ENCODE results near the gene ZBTB9.

The ZBTB9 gene

GRCh38 chr6:33412140-33413009, 42.0 kb upstream of the ZBTB9 start:
- H3K9ac ChIP-seq = no peak overlapping the region
- H3K4me1 ChIP-seq = peaks cover 74% of the 10 kb centered on the region
- no peak for TF ChIP-seq Cebpa-rat (IDR thresholded peaks at IDR 0.05)
- H3K27me3 ChIP-seq = no peaks in the 10 kb centered on the region
- H3K27ac ChIP-seq = no peak overlapping the region
- H3K36me3 ChIP-seq = peaks cover 51% of the 10 kb centered on the region
- peaks cover 52% of the 10 kb centered on the region for H4K20me1 ChIP-seq
- H3K4me2 ChIP-seq = peak overlapping the region; percentile 96
- peak overlapping the region; percentile 80; the same call in 1 of the 2 replicates for H3K4me3 ChIP-seq
- H3K9me3 ChIP-seq = no peaks in the 10 kb centered on the region

- Histone ChIP-seq H3K9me3 (no peaks in the 10 kb centered on the region), H3K27me3 (no peaks in the 10 kb centered on the region), H3K36me3 (peaks cover 42% of the 10 kb centered on the region), H3K9ac (no peak overlapping the region), H3K4me1 (peaks cover 77% of the 10 kb centered on the region), H3K4me2 (peak overlapping the region; percentile 98), H3K4me3 (no peak overlapping the region), H4K20me1 (peaks cover 53% of the 10 kb centered on the region), H3K27ac (peak overlapping the region; percentile 29; the same call in 1 of the 2 replicates)
- TF ChIP-seq Cebpa-rat (IDR thresholded peaks at IDR 0.05) = no peak
Measured at GRCh38 chr6:33413241-33414120, 40.9 kb upstream of the ZBTB9 start.

GRCh38 chr6:33414592-33415271, 39.6 kb upstream of the ZBTB9 start:
- H3K27me3 ChIP-seq = no peaks in the 10 kb centered on the region
- H3K4me2 ChIP-seq = peak overlapping the region; percentile 98
- 0 out of 2 replicates have a peak overlapping the region, but pooled peaks have one; percentile 6 for H3K4me3 ChIP-seq
- peak overlapping the region; percentile 29; the same call in 1 of the 2 replicates for H3K27ac ChIP-seq
- H3K9ac ChIP-seq = peak overlapping the region; percentile 7; the same call in 1 of the 2 replicates
- peaks cover 42% of the 10 kb centered on the region for H3K36me3 ChIP-seq
- peaks cover 81% of the 10 kb centered on the region for H3K4me1 ChIP-seq
- no peaks in the 10 kb centered on the region for H3K9me3 ChIP-seq
- TF ChIP-seq Cebpa-rat (IDR thresholded peaks at IDR 0.05) = no peak
- H4K20me1 ChIP-seq = peaks cover 53% of the 10 kb centered on the region

GRCh38 chr6:33415831-33416230, 38.5 kb upstream of the ZBTB9 start:
- Histone ChIP-seq H3K4me1 (peaks cover 80% of the 10 kb centered on the region), H3K36me3 (peaks cover 42% of the 10 kb centered on the region), H4K20me1 (peaks cover 53% of the 10 kb centered on the region), H3K27ac (no peak overlapping the region), H3K9ac (peak overlapping the region; percentile 81), H3K4me2 (peak overlapping the region; percentile 98), H3K27me3 (no peaks in the 10 kb centered on the region), H3K9me3 (no peaks in the 10 kb centered on the region), H3K4me3 (peak overlapping the region; percentile 81)
- no peak for TF ChIP-seq Cebpa-rat (IDR thresholded peaks at IDR 0.05)

GRCh38 chr6:33416386-33417127, 37.8 kb upstream of the ZBTB9 start:
- Histone ChIP-seq H3K9me3 (no peaks in the 10 kb centered on the region), H4K20me1 (peaks cover 49% of the 10 kb centered on the region), H3K36me3 (peaks cover 42% of the 10 kb centered on the region), H3K27ac (0 out of 2 replicates have a peak overlapping the region, but pooled peaks have one; percentile 71), H3K9ac (peak overlapping the region; percentile 81), H3K27me3 (no peaks in the 10 kb centered on the region; the same call in 1 of the 2 replicates), H3K4me3 (peak overlapping the region; percentile 81), H3K4me1 (peaks cover 79% of the 10 kb centered on the region), H3K4me2 (peak overlapping the region; percentile 98)
- no peak for TF ChIP-seq Cebpa-rat (IDR thresholded peaks at IDR 0.05)

- H3K36me3 ChIP-seq = peaks cover 39% of the 10 kb centered on the region
- H3K9ac ChIP-seq = peak overlapping the region; percentile 81
- TF ChIP-seq Cebpa-rat (IDR thresholded peaks at IDR 0.05) = no peak
- H3K27me3 ChIP-seq = peaks cover 3% of the 10 kb centered on the region; the same call in 1 of the 2 replicates
- peaks cover 72% of the 10 kb centered on the region for H3K4me1 ChIP-seq
- H3K9me3 ChIP-seq = no peaks in the 10 kb centered on the region
- peak overlapping the region; percentile 71 for H3K27ac ChIP-seq
- peak overlapping the region; percentile 98 for H3K4me2 ChIP-seq
- H3K4me3 ChIP-seq = peak overlapping the region; percentile 81
- H4K20me1 ChIP-seq = peaks cover 44% of the 10 kb centered on the region
Measured at GRCh38 chr6:33417128-33417902, 37.1 kb upstream of the ZBTB9 start.

GRCh38 chr6:33417903-33418689, 36.3 kb upstream of the ZBTB9 start, which contains the start of gene CUTA:
TSS of gene CUTA (minus strand) at chr6:33418107. CDS start at chr6:33418000, 107 bp downstream.
- Histone ChIP-seq H3K27me3 (peaks cover 4% of the 10 kb centered on the region; the same call in 1 of the 2 replicates), H3K4me2 (peak within 1 kb of the TSS; percentile 98), H3K9ac (peak within 1 kb of the TSS; percentile 81), H3K4me3 (peak within 1 kb of the TSS; percentile 81), H3K27ac (peak within 1 kb of the TSS; percentile 86), H3K4me1 (peaks cover 64% of the 10 kb centered on the region), H3K9me3 (no peaks in the 10 kb centered on the region), H3K36me3 (peaks cover 32% of the 10 kb centered on the region), H4K20me1 (peaks cover 36% of the 10 kb centered on the region)
- no peak for TF ChIP-seq Cebpa-rat (IDR thresholded peaks at IDR 0.05)
